T-helper 2 cell treated with Interferon-gamma antibody and Interleukin-4, amounts not matched to agents 5 μg/mL and 100 μg/mL, for 36 hours (primary cell): ENCODE results near the gene ATP8B4.

ENCODE experiments used
- DNase-seq: peaks from one replicate; pipeline ENCODE4 v3.0.0; 2021; ENCODE audit warnings: low spot score
- H3K27ac Mint-ChIP-seq: one replicate; pipeline ENCODE4 v1.8.0; 2021; ENCODE audit warnings: mild to moderate bottlenecking, mixed read lengths
- H3K27me3 Mint-ChIP-seq: one replicate; pipeline ENCODE4 v1.8.0; 2021; ENCODE audit warnings: low read depth, mixed read lengths
- H3K36me3 Mint-ChIP-seq: one replicate; pipeline ENCODE4 v1.8.0; 2021; ENCODE audit warnings: low read depth, mixed read lengths
- H3K4me1 Mint-ChIP-seq: one replicate; pipeline ENCODE4 v1.8.0; 2021; ENCODE audit warnings: low read depth, mixed read lengths
- H3K4me3 Mint-ChIP-seq: one replicate; pipeline ENCODE4 v1.8.0; 2022; ENCODE audit warnings: mild to moderate bottlenecking, moderate library complexity, mixed read lengths
- H3K9me3 Mint-ChIP-seq: one replicate; pipeline ENCODE4 v1.8.0; 2021; ENCODE audit warnings: mixed read lengths

The ATP8B4 gene

GRCh38 chr15:49817100-49817499 is 301.9 kb downstream of the ATP8B4 start:
- Mint-ChIP-seq H3K4me3 (no peak overlapping the region), H3K36me3 (no peaks in the 10 kb centered on the region), H3K27ac (no peak overlapping the region), H3K27me3 (no peaks in the 10 kb centered on the region), H3K4me1 (peaks cover 11% of the 10 kb centered on the region), H3K9me3 (no peaks in the 10 kb centered on the region)
- no peak for DNase-seq

GRCh38 chr15:49815950-49816349 is 303.1 kb downstream of the ATP8B4 start:
- no peaks in the 10 kb centered on the region for H3K27me3 Mint-ChIP-seq
- H3K4me3 Mint-ChIP-seq, result no peak overlapping the region
- H3K4me1 Mint-ChIP-seq, result peaks cover 11% of the 10 kb centered on the region
- H3K27ac Mint-ChIP-seq, result no peak overlapping the region
- no peak for DNase-seq
- no peaks in the 10 kb centered on the region for H3K9me3 Mint-ChIP-seq
- no peaks in the 10 kb centered on the region for H3K36me3 Mint-ChIP-seq

- DNase-seq, result no peak
- H3K27me3 Mint-ChIP-seq, result no peaks in the 10 kb centered on the region
- no peak overlapping the region for H3K4me3 Mint-ChIP-seq
- no peak overlapping the region for H3K27ac Mint-ChIP-seq
- peaks cover 11% of the 10 kb centered on the region for H3K4me1 Mint-ChIP-seq
- no peaks in the 10 kb centered on the region for H3K9me3 Mint-ChIP-seq
- no peaks in the 10 kb centered on the region for H3K36me3 Mint-ChIP-seq
Measured at GRCh38 chr15:49815526-49815925, 303.5 kb downstream of the ATP8B4 start.

GRCh38 chr15:49814709-49815108 is 304.3 kb downstream of the ATP8B4 start:
- DNase-seq, result no peak
- Mint-ChIP-seq H3K27ac (no peak overlapping the region), H3K27me3 (no peaks in the 10 kb centered on the region), H3K4me1 (peaks cover 11% of the 10 kb centered on the region), H3K4me3 (no peak overlapping the region), H3K9me3 (no peaks in the 10 kb centered on the region), H3K36me3 (no peaks in the 10 kb centered on the region)

- no peak for DNase-seq
- H3K27me3 Mint-ChIP-seq, result peaks cover 3% of the 10 kb centered on the region
- H3K27ac Mint-ChIP-seq, result no peak overlapping the region
- H3K9me3 Mint-ChIP-seq, result no peaks in the 10 kb centered on the region
- H3K36me3 Mint-ChIP-seq, result no peaks in the 10 kb centered on the region
- no peak overlapping the region for H3K4me3 Mint-ChIP-seq
- H3K4me1 Mint-ChIP-seq, result peaks cover 11% of the 10 kb centered on the region
Measured at GRCh38 chr15:49813625-49814024, 305.4 kb downstream of the ATP8B4 start.

GRCh38 chr15:49810720-49811119 is 308.3 kb downstream of the ATP8B4 start:
- peaks cover 7% of the 10 kb centered on the region for H3K4me1 Mint-ChIP-seq
- no peak for DNase-seq
- H3K27ac Mint-ChIP-seq, result no peak overlapping the region
- no peaks in the 10 kb centered on the region for H3K9me3 Mint-ChIP-seq
- H3K36me3 Mint-ChIP-seq, result no peaks in the 10 kb centered on the region
- H3K27me3 Mint-ChIP-seq, result peaks cover 16% of the 10 kb centered on the region
- H3K4me3 Mint-ChIP-seq, result no peak overlapping the region

GRCh38 chr15:49809894-49810609 is 309.0 kb downstream of the ATP8B4 start:
- Mint-ChIP-seq H3K27ac (no peak overlapping the region), H3K36me3 (no peaks in the 10 kb centered on the region), H3K9me3 (peaks cover under 1% of the 10 kb centered on the region), H3K4me1 (peaks cover 3% of the 10 kb centered on the region), H3K27me3 (peaks cover 16% of the 10 kb centered on the region), H3K4me3 (no peak overlapping the region)
- DNase-seq, result no peak

- H3K27me3 Mint-ChIP-seq, result peaks cover 16% of the 10 kb centered on the region
- H3K4me3 Mint-ChIP-seq, result no peak overlapping the region
- H3K27ac Mint-ChIP-seq, result no peak overlapping the region
- no peak for DNase-seq
- no peaks in the 10 kb centered on the region for H3K36me3 Mint-ChIP-seq
- H3K4me1 Mint-ChIP-seq, result no peaks in the 10 kb centered on the region
- peaks cover 5% of the 10 kb centered on the region for H3K9me3 Mint-ChIP-seq
Measured at GRCh38 chr15:49808341-49808740, 310.7 kb downstream of the ATP8B4 start.
